B cell (primary cell): ENCODE data around the gene TMX1. TPM values are rescaled to one million over a fixed set of nuclear protein-coding genes. Genes with fewer than 3 reads are reported as not detected.

Experiments
- ATAC-seq: fragments of 200-7000 bp; cut with Tn5 transposase; one replicate; pipeline ENCODE4 v1.10.0; 2021; ENCODE audit warnings: low read depth, mild to moderate bottlenecking, moderate number of reproducible peaks, moderate library complexity
- CTCF ChIA-PET: fragments of 350-600 bp; sonication (Branson Sonifier 250); formaldehyde crosslinking; loops from one replicate; lab custom pipeline; 2021; ENCODE audit warnings: antibody characterized with exemption, inconsistent platforms; lab: Charles Lee
- POLR2A ChIA-PET: fragments of 350-600 bp; sonication (Branson Sonifier 250); formaldehyde crosslinking; loops from one replicate; lab custom pipeline; 2021; ENCODE audit warnings: antibody characterized with exemption; lab: Charles Lee
- DNase-seq: peaks from one replicate; pipeline ENCODE4 v3.0.0; 2013
- H2AFZ ChIP-seq: 2 replicates; pipeline ENCODE4 v1.6.1; 2012; ENCODE audit warnings: mild to moderate bottlenecking, low read depth, low read length; ENCODE audit not compliant: insufficient read depth, poor library complexity, severe bottlenecking
- H3K27ac ChIP-seq, 2 donors: 1 replicate in 1 of 2; 2 replicates in 1 of 2; pipeline ENCODE4 v1.5.1; 2012 to 2013; ENCODE audit warnings: low read length in 2 of 2, mild to moderate bottlenecking in 2 of 2, moderate library complexity in 1 of 2
- H3K27me3 ChIP-seq, 4 experiments: fragments of 200-600 bp in 1 of 4; sonication (generic) in 1 of 4; replicated peaks in 1 of 4; 1 replicate in 2 of 4; 2 replicates in 2 of 4; pipeline versions ENCODE4 v1.6.1 to v1.7.0; 2013 to 2016; ENCODE audit warnings: low read length in 3 of 4, mild to moderate bottlenecking in 2 of 4, mixed read lengths in 1 of 4, moderate library complexity in 1 of 4; ENCODE audit not compliant: insufficient read depth in 4 of 4, control insufficient read depth in 3 of 4; ENCODE audit errors: control extremely low read depth in 1 of 4
- H3K36me3 ChIP-seq, 2 experiments: replicated peaks in 1 of 2; 1 replicate in 1 of 2; 2 replicates in 1 of 2; pipeline versions ENCODE4 v1.6.1 to v1.7.1; 2013; ENCODE audit warnings: low read length in 1 of 2; ENCODE audit not compliant: insufficient read depth in 2 of 2, control insufficient read depth in 1 of 2; ENCODE audit errors: control extremely low read depth in 1 of 2, extremely low read depth in 1 of 2
- H3K4me1 ChIP-seq, 2 donors: fragments of 200-600 bp in 1 of 2; sonication (generic) in 1 of 2; 1 replicate in 1 of 2; 2 replicates in 1 of 2; pipeline versions ENCODE4 v1.5.1 to v1.6.1; 2013 to 2017; ENCODE audit warnings: low read length in 2 of 2; ENCODE audit not compliant: control insufficient read depth in 2 of 2, insufficient read depth in 2 of 2
- H3K4me2 ChIP-seq: replicated peaks from 2 replicates; pipeline ENCODE3; 2012; ENCODE audit warnings: mild to moderate bottlenecking, low read depth, low read length; ENCODE audit not compliant: poor library complexity, severe bottlenecking
- H3K4me3 ChIP-seq, 5 experiments: fragments of 200-600 bp in 1 of 5; sonication (generic) in 1 of 5; 1 replicate in 3 of 5; 2 replicates in 2 of 5; pipeline versions ENCODE4 v1.5.1 to v1.7.0; 2011 to 2016; ENCODE audit warnings: low read length in 4 of 5, mild to moderate bottlenecking in 4 of 5, low read depth in 2 of 5, control low read depth in 1 of 5, moderate library complexity in 1 of 5; ENCODE audit not compliant: insufficient read depth in 1 of 5; ENCODE audit errors: control extremely low read depth in 1 of 5, extremely low read depth in 1 of 5
- H3K79me2 ChIP-seq: fragments of 200-600 bp; sonication (generic); one replicate; pipeline ENCODE4 v1.6.0; 2016; ENCODE audit warnings: low read length; ENCODE audit not compliant: control insufficient read depth, insufficient read depth
- H3K9ac ChIP-seq: fragments of 200-600 bp; sonication (generic); 2 replicates; pipeline ENCODE4 v1.6.1; 2017; ENCODE audit warnings: mild to moderate bottlenecking, low read length, moderate library complexity
- H3K9me3 ChIP-seq, 3 donors: one replicate each; pipeline versions ENCODE4 v1.6.1 to v1.7.1; 2013; ENCODE audit warnings: low read length in 2 of 3; ENCODE audit not compliant: control insufficient read depth in 2 of 3, insufficient read depth in 1 of 3; ENCODE audit errors: control extremely low read depth in 1 of 3
- H4K20me1 ChIP-seq: 2 replicates; pipeline ENCODE4 v1.6.0; 2012; ENCODE audit warnings: mild to moderate bottlenecking, low read length; ENCODE audit not compliant: insufficient read depth, control insufficient read depth, poor library complexity, severe bottlenecking
- H3K27ac Mint-ChIP-seq: one replicate; pipeline ENCODE4 v1.8.0; 2021; ENCODE audit warnings: mixed read lengths
- H3K27me3 Mint-ChIP-seq: one replicate; pipeline ENCODE4 v1.8.0; 2021; ENCODE audit warnings: mixed read lengths
- H3K4me1 Mint-ChIP-seq: one replicate; pipeline ENCODE4 v1.8.0; 2021; ENCODE audit warnings: mixed read lengths
- H3K4me3 Mint-ChIP-seq: one replicate; pipeline ENCODE4 v1.8.0; 2021; ENCODE audit warnings: mixed read lengths
- H3K9me3 Mint-ChIP-seq: one replicate; pipeline ENCODE4 v1.8.0; 2022; ENCODE audit warnings: mixed read lengths; ENCODE audit not compliant: insufficient read depth
- CTCF ChIP-seq: fragments of 200-600 bp; IDR thresholded peaks from one replicate; pipeline ENCODE4 v1.8.0; 2022; ENCODE audit warnings: antibody characterized with exemption, mild to moderate bottlenecking
- EZH2 ChIP-seq: IDR thresholded peaks from 2 replicates; pipeline ENCODE4 v1.6.1; 2012; ENCODE audit warnings: borderline replicate concordance, low read depth, mild to moderate bottlenecking, moderate library complexity, low read length; ENCODE audit not compliant: insufficient read depth, poor library complexity, severe bottlenecking
- WGBS: methylation state at CpG from one replicate; pipeline ENCODE4 v1.1.5; 2013; ENCODE audit warnings: missing lambda C conversion rate; ENCODE audit not compliant: insufficient coverage; 5-methylcytosine and 5-hydroxymethylcytosine counted together
- intact Hi-C: fragments of 100-400 bp; cut with micrococcal nuclease; formaldehyde crosslinking; loops from one replicate; pipeline ENCODE4 v1.10.0; 2022
- polyA plus RNA-seq: library from polyadenylated mRNA; depleted of rRNA; stranded (reverse); fragments of >200 nt; gene quantifications from 2 replicates; pipeline ENCODE4 v1.2.3, GENCODE V29; 2012
- total RNA-seq, 2 donors: library from RNA; stranded (reverse); fragments of 120-200 nt in 1 of 2; gene quantifications; 1 replicate in 1 of 2; 2 replicates in 1 of 2; pipeline versions ENCODE4 v1.2.3 to v1.2.4, GENCODE V29; 2013 to 2022

The TMX1 gene
- total and polyA plus RNA-seq, 2 donors (not counting 1 experiment from before 2014, with no cell fraction given), result 4.8 to 26.4 TPM

GRCh38 chr14:51304438-51304837 lies 64.4 kb downstream of the TMX1 start:
- H3K27me3 ChIP-seq, result no peaks in the 10 kb centered on the region
- Mint-ChIP-seq H3K27ac (no peak overlapping the region), H3K4me1 (peaks cover 7% of the 10 kb centered on the region), H3K27me3 (peaks cover 4% of the 10 kb centered on the region), H3K9me3 (no peaks in the 10 kb centered on the region), H3K4me3 (no peak overlapping the region)
- no peaks in the 10 kb centered on the region for H3K36me3 ChIP-seq
- H3K27ac ChIP-seq, result no peak overlapping the region
- no peak overlapping the region for H3K4me3 ChIP-seq
- H3K4me2 ChIP-seq, result no peak overlapping the region
- H3K9me3 ChIP-seq, result no peaks in the 10 kb centered on the region
- WGBS, result no CpG with 5 or more reads among the region's 5 CpGs
- ChIA-PET POLR2A (no interaction called here), CTCF (no interaction called here)
- H3K79me2 ChIP-seq, result no peaks in the 10 kb centered on the region
- TF ChIP-seq CTCF, result no peak
- TF ChIP-seq EZH2, result no peak
- H3K9ac ChIP-seq, result no peak overlapping the region
- no peak overlapping the region for H2AFZ ChIP-seq
- H4K20me1 ChIP-seq, result no peaks in the 10 kb centered on the region
- H3K4me1 ChIP-seq, result no peaks in the 10 kb centered on the region
- intact Hi-C loops, result no loop called here
- DNase-seq, result no peak
- no peak for ATAC-seq

GRCh38 chr14:51304941-51305340 lies 64.9 kb downstream of the TMX1 start:
- peaks cover 4% of the 10 kb centered on the region for H3K27me3 Mint-ChIP-seq
- ChIA-PET POLR2A (no interaction called here), CTCF (no interaction called here)

More at GRCh38 chr14:51304941-51305340, 64.9 kb downstream of the TMX1 start:
- no peak overlapping the region for H3K27ac Mint-ChIP-seq
- Histone ChIP-seq H2AFZ (no peak overlapping the region), H4K20me1 (no peaks in the 10 kb centered on the region), H3K9me3 (no peaks in the 10 kb centered on the region), H3K27me3 (no peaks in the 10 kb centered on the region), H3K79me2 (no peaks in the 10 kb centered on the region), H3K27ac (no peak overlapping the region), H3K4me3 (no peak overlapping the region), H3K36me3 (no peaks in the 10 kb centered on the region), H3K4me2 (no peak overlapping the region), H3K9ac (no peak overlapping the region), H3K4me1 (no peaks in the 10 kb centered on the region)
- no peaks in the 10 kb centered on the region for H3K9me3 Mint-ChIP-seq
- DNase-seq (no peak), ATAC-seq (no peak)
- H3K4me3 Mint-ChIP-seq, result no peak overlapping the region
- intact Hi-C loops, result no loop called here
- 86% methylated on average over 2 of the region's 4 CpGs for WGBS
- H3K4me1 Mint-ChIP-seq, result peaks cover 7% of the 10 kb centered on the region
- TF ChIP-seq CTCF (no peak), EZH2 (no peak)
